Hepatocyte (in vitro differentiated cells): ENCODE results near the gene PTPRN2.

Source experiments
- EZH2 ChIP-seq: fragments of 200-600 bp; sonication (generic); IDR thresholded peaks from 2 replicates; pipeline ENCODE4 v1.6.1; 2016; ENCODE audit warnings: antibody characterized with exemption, mild to moderate bottlenecking, borderline replicate concordance
- EZH2phosphoT487 ChIP-seq: fragments of 200-600 bp; sonication (generic); IDR thresholded peaks from one replicate; pipeline ENCODE4 v1.6.1; 2018; ENCODE audit warnings: antibody characterized with exemption, mild to moderate bottlenecking, low read depth, moderate library complexity; ENCODE audit not compliant: unreplicated experiment, severe bottlenecking
- TF ChIP-seq, protein P1 (sequence below): fragments of 200-600 bp; sonication (generic); IDR thresholded peaks from 2 replicates; pipeline ENCODE4 v1.5.1; 2016; ENCODE audit warnings: antibody characterized with exemption, mild to moderate bottlenecking; ENCODE audit not compliant: poor library complexity

DNA sequence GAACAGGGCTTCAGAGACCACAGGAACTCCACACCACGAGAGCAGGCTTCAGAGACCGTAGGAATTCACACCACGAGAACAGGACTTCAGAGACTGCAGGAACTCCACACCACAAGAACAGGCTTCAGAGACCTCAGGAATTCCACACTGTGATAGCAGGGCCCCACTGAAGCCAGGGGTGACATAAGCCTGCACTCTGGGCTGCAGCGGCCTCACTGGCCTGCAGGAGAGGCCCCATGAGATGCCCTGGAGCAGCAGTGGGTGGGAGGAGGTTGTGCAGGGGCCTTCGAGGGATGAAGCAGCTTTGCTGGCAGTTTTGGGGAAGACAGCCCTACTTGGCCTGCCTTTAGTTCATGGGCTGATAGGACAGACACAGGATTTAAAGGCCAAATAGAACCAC, 614.7 kb downstream of the PTPRN2 start:
- TF ChIP-seq EZH2, result no peak
- TF ChIP-seq, protein P1, sequence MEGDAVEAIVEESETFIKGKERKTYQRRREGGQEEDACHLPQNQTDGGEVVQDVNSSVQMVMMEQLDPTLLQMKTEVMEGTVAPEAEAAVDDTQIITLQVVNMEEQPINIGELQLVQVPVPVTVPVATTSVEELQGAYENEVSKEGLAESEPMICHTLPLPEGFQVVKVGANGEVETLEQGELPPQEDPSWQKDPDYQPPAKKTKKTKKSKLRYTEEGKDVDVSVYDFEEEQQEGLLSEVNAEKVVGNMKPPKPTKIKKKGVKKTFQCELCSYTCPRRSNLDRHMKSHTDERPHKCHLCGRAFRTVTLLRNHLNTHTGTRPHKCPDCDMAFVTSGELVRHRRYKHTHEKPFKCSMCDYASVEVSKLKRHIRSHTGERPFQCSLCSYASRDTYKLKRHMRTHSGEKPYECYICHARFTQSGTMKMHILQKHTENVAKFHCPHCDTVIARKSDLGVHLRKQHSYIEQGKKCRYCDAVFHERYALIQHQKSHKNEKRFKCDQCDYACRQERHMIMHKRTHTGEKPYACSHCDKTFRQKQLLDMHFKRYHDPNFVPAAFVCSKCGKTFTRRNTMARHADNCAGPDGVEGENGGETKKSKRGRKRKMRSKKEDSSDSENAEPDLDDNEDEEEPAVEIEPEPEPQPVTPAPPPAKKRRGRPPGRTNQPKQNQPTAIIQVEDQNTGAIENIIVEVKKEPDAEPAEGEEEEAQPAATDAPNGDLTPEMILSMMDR, result no peak
- no peak for TF ChIP-seq EZH2phosphoT487
